Mucosa of descending colon (tissue), 3 donors: ENCODE measurements around the gene RFX3. TPM values are rescaled to one million over a fixed set of nuclear protein-coding genes. Genes with fewer than 3 reads are reported as not detected.

Experiments
- ATAC-seq: fragments of 200-7000 bp; cut with Tn5 transposase; one replicate; pipeline ENCODE4 v1.9.1; 2020; ENCODE audit warnings: mild to moderate bottlenecking, moderate library complexity
- DNase-seq, 3 donors: peaks; one replicate each; pipeline ENCODE4 v3.0.0-alpha.2; 2020
- H3K36me3 ChIP-seq: fragments of 200-600 bp; one replicate; pipeline ENCODE4 v1.8.0; 2021; ENCODE audit warnings: low read depth, mild to moderate bottlenecking
- H3K4me1 ChIP-seq: fragments of 200-600 bp; one replicate; pipeline ENCODE4 v1.8.0; 2021; ENCODE audit warnings: low read depth, mild to moderate bottlenecking
- H3K4me3 ChIP-seq: fragments of 200-600 bp; one replicate; pipeline ENCODE4 v1.8.0; 2021; ENCODE audit warnings: mild to moderate bottlenecking
- H3K9me3 ChIP-seq: fragments of 200-600 bp; one replicate; pipeline ENCODE4 v1.8.0; 2021; ENCODE audit warnings: mild to moderate bottlenecking
- CTCF ChIP-seq: fragments of 200-600 bp; IDR thresholded peaks from one replicate; pipeline ENCODE4 v1.8.0; 2022; ENCODE audit warnings: antibody characterized with exemption, mild to moderate bottlenecking
- intact Hi-C, 2 donors: fragments of 100-400 bp; cut with DNase I in 1 of 2; cut with micrococcal nuclease in 1 of 2; formaldehyde crosslinking; loops; one replicate each; pipeline versions ENCODE4 v1.11.0 to v1.11.1; 2022; cut with DNase I, micrococcal nuclease
- total RNA-seq, 3 donors: library from RNA; stranded (reverse); fragmentation: NEBNext Ultra II Directional in 2 of 3; extraction: Animal tissue kit (Norgen Biotek cat#: 25700) in 2 of 3; gene quantifications; one replicate each; pipeline versions ENCODE4 v1.2.1 to v1.2.4, GENCODE V29; 2021 to 2023
- donor health status: DM: no; HTN: no; CAD: no; lungs with moderate emphysema.
- donor health status: DM: no; HTN: no; CAD: no.
- donor health status: DM: no; HTN: yes; CAD: no.

The RFX3 gene
- total RNA-seq, 3 donors from 2014 or later, result 12.0 to 13.3 (median 12.3) TPM

- intact Hi-C loops, result no loop called here
- no peaks in the 10 kb centered on the region for H3K9me3 ChIP-seq
- TF ChIP-seq CTCF, result no peak
- no peaks in the 10 kb centered on the region for H3K36me3 ChIP-seq
- H3K4me3 ChIP-seq, result no peak overlapping the region
- H3K4me1 ChIP-seq, result no peaks in the 10 kb centered on the region
- DNase-seq (no peak), ATAC-seq (no peak)
Observed at GRCh38 chr9:3282365-3282764, 243.4 kb downstream of the RFX3 start.

- intact Hi-C loops, result no loop called here
- Histone ChIP-seq H3K4me3 (no peak overlapping the region), H3K4me1 (no peaks in the 10 kb centered on the region), H3K9me3 (no peaks in the 10 kb centered on the region), H3K36me3 (no peaks in the 10 kb centered on the region)
- ATAC-seq, result no peak
- no peak for TF ChIP-seq CTCF
- no peak for DNase-seq
Observed at GRCh38 chr9:3281399-3281798, 244.4 kb downstream of the RFX3 start.

- Histone ChIP-seq H3K4me3 (no peak overlapping the region), H3K4me1 (no peaks in the 10 kb centered on the region), H3K36me3 (no peaks in the 10 kb centered on the region), H3K9me3 (no peaks in the 10 kb centered on the region)
- DNase-seq (no peak), ATAC-seq (no peak)
- TF ChIP-seq CTCF, result no peak
- intact Hi-C loops, result no loop called here
Observed at GRCh38 chr9:3277200-3277599, 248.6 kb downstream of the RFX3 start.

GRCh38 chr9:3271581-3271980 is 254.2 kb downstream of the RFX3 start:
- Histone ChIP-seq H3K4me3 (no peak overlapping the region), H3K9me3 (no peaks in the 10 kb centered on the region), H3K4me1 (no peaks in the 10 kb centered on the region), H3K36me3 (no peaks in the 10 kb centered on the region)
- intact Hi-C loops, result no loop called here
- DNase-seq (no peak), ATAC-seq (no peak)
- TF ChIP-seq CTCF, result no peak

GRCh38 chr9:3271157-3271556 is 254.6 kb downstream of the RFX3 start:
- TF ChIP-seq CTCF, result no peak
- H3K4me1 ChIP-seq, result no peaks in the 10 kb centered on the region
- H3K4me3 ChIP-seq, result no peak overlapping the region
- H3K9me3 ChIP-seq, result no peaks in the 10 kb centered on the region
- H3K36me3 ChIP-seq, result no peaks in the 10 kb centered on the region
- intact Hi-C loops, result no loop called here
- ATAC-seq (no peak), DNase-seq (no peak)

GRCh38 chr9:3268223-3268622 is 257.6 kb downstream of the RFX3 start:
- no peak for ATAC-seq
- intact Hi-C loops, result no loop called here
- H3K4me3 ChIP-seq, result no peak overlapping the region
- H3K9me3 ChIP-seq, result no peaks in the 10 kb centered on the region
- H3K4me1 ChIP-seq, result no peaks in the 10 kb centered on the region
- DNase-seq, result no peak
- H3K36me3 ChIP-seq, result no peaks in the 10 kb centered on the region
- no peak for TF ChIP-seq CTCF
